Measurements from ENCODE around the gene LY6G6D.

The LY6G6D gene

DNA sequence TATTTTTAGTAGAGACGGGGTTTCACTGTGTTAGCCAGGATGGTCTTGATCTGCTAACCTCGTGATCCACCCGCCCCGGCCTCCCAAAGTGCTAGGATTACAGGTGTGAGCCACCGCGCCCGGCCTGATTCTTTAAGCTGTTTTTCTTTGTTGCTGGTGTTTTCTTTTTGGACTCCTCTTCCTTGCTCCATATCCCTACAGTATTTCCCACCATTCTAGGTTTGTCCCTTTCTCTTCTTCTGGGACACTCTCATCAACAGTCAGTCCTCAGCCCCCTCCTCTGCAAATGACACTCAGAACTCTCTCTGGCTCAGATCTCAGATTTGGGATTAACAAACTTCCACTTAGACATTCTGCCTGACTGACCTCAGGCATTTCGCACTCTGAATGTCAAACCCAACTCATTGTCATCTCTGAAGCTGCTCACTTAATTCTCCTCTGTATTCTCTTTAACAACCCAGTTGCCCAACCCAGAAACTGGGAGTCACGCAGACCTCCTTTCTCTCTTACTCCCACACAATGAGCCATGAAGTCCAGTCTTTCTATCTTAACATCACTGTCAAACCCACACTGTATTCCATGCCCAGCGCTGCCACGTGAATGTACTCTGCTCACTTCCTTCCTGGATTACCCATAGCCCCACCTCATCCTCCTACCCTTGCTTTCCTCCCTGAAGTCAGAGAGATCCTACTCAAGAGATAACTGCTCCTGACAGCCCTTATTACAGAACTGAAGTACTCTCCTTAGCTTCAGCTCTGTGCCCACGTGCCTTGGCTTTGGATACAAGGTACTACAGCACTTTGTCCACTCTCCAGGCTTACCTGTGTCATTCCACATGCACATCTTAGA lies 10.6 kb downstream of the LY6G6D start:
- Histone ChIP-seq H3K9ac (ENCODE audit: low read length in 5 of 5) (no peak overlapping the region), H3K27me3 (ENCODE audit: control insufficient read depth in 5 of 5, insufficient read depth in 4 of 5, low read length in 5 of 5) (no peaks in the 10 kb centered on the region), H3K27ac (ENCODE audit: low read depth, low read length) (no peak overlapping the region), H3K4me3 (ENCODE audit: low read depth in 1 of 5, low read length in 5 of 5) (no peak overlapping the region), H3K36me3 (ENCODE audit: control insufficient read depth in 5 of 5, insufficient read depth in 5 of 5, low read length in 5 of 5) (peaks cover 13 to 39% (median 27%) of the 10 kb centered on the region in 5 donors), H3K4me1 (ENCODE audit: control insufficient read depth in 5 of 5, insufficient read depth in 5 of 5, low read length in 5 of 5) (peaks cover 3 to 44% (median 37%) of the 10 kb centered on the region in 5 donors), H3K9me3 (ENCODE audit: control insufficient read depth in 5 of 5, low read length in 5 of 5) (no peaks in the 10 kb centered on the region)

DNA sequence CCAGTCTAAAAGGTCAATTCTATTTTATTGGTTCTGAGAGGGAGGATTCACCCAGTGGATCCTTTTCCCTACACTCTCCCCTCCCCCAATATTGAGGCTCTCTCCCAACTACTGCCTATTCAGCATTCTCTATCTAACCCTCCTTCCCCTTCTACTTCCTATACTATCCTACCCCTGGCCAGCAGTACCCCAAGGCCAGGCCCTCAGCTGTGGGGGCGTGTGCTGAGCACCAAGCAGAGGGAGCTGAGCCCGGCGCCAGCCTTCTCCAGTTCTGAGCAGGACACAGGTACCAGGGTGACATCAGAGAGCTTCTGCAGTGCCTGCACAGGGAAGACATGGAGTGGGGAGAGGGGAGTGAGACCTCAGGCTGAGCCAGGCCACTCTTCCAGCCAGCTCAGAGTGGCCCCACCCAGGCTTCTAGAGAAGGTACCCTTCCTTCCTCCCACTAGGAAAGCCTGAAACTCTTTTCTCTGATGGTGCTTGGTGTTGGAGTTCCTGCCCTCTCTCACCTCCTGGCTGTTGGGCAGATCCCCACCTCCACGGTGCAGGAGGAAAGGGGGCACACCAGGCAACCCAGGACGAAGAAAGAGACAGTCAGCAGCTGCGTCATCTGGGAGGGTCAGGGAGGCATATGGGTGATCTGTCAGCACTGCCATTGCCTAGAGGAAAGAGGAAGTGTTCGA lies 12.0 kb downstream of the LY6G6D start:
- Histone ChIP-seq H3K9me3 (ENCODE audit: control insufficient read depth in 5 of 5, low read length in 5 of 5) (no peaks in the 10 kb centered on the region), H3K4me1 (ENCODE audit: control insufficient read depth in 5 of 5, insufficient read depth in 5 of 5, low read length in 5 of 5) (peaks cover 6 to 56% (median 45%) of the 10 kb centered on the region in 5 donors), H3K36me3 (ENCODE audit: control insufficient read depth in 5 of 5, insufficient read depth in 5 of 5, low read length in 5 of 5) (peaks cover 18 to 51% (median 41%) of the 10 kb centered on the region in 5 donors), H3K27ac (ENCODE audit: low read depth, low read length) (peak overlapping the region; percentile 97), H3K4me3 (ENCODE audit: low read depth in 1 of 5, low read length in 5 of 5) (peak overlapping the region; percentile 0 to 98 (median 93)), H3K9ac (ENCODE audit: low read length in 5 of 5) (peak overlapping the region in 2 of 5 donors; percentile 32 to 45), H3K27me3 (ENCODE audit: control insufficient read depth in 5 of 5, insufficient read depth in 4 of 5, low read length in 5 of 5) (no peaks in the 10 kb centered on the region)

DNA sequence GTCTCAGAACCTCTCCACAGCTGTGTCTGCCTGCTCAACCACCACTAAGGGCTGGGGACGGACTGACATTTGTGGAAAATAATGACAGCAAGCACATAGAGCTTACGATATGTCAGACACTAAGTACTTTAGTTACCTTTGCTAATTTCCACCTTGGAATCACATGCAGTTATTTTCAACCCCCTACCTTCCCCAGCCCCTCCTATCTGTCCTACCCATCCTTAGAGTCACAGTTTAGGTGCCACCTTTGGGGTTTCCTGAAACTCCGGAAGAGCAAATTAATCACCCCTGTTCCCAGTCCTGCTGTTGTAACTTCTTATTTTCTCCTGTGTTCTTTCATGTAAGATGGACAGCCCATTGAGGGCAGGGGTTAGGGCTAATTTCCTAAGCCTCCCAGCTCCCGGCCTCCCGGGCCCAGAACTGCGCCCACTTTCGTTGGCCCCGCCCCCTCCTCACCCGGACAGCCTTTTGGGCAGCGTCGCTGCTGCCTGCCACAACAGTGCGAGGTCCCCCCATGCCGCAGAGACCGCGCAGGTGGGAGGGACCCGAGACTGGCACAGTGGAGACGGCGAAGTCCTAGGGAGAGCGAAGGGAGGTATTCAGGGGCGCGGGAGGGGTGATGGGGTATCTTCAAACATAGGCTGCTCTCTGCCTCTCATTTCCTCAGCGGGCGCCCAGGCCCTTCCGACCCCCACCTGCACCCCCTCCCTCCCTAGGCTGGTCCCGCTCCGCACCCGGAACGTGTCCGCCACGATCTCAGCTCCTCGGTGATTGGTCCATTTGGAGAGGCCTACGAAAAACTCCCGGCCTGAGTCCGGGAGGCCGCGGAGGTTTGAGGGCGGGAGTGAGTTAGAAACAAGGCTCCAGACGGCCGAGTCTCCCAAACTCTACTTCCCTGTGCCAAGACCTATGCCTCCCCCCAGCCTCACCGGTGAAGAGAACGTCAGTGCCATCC lies 12.8 kb downstream of the LY6G6D start:
- peak overlapping the region; percentile 97 for H3K27ac ChIP-seq (ENCODE audit: low read depth, low read length)
- peak overlapping the region; percentile 77 to 91 (median 86) for H3K9ac ChIP-seq (ENCODE audit: low read length in 5 of 5)
- H3K36me3 ChIP-seq (ENCODE audit: control insufficient read depth in 5 of 5, insufficient read depth in 5 of 5, low read length in 5 of 5): peaks cover 20 to 59% (median 47%) of the 10 kb centered on the region in 5 donors
- peak overlapping the region; percentile 93 to 98 (median 96) for H3K4me3 ChIP-seq (ENCODE audit: low read depth in 1 of 5, low read length in 5 of 5)
- H3K4me1 ChIP-seq (ENCODE audit: control insufficient read depth in 5 of 5, insufficient read depth in 5 of 5, low read length in 5 of 5): peaks cover 6 to 61% (median 46%) of the 10 kb centered on the region in 5 donors
- no peaks in the 10 kb centered on the region for H3K27me3 ChIP-seq (ENCODE audit: control insufficient read depth in 5 of 5, insufficient read depth in 4 of 5, low read length in 5 of 5)
- H3K9me3 ChIP-seq (ENCODE audit: control insufficient read depth in 5 of 5, low read length in 5 of 5): no peaks in the 10 kb centered on the region

DNA sequence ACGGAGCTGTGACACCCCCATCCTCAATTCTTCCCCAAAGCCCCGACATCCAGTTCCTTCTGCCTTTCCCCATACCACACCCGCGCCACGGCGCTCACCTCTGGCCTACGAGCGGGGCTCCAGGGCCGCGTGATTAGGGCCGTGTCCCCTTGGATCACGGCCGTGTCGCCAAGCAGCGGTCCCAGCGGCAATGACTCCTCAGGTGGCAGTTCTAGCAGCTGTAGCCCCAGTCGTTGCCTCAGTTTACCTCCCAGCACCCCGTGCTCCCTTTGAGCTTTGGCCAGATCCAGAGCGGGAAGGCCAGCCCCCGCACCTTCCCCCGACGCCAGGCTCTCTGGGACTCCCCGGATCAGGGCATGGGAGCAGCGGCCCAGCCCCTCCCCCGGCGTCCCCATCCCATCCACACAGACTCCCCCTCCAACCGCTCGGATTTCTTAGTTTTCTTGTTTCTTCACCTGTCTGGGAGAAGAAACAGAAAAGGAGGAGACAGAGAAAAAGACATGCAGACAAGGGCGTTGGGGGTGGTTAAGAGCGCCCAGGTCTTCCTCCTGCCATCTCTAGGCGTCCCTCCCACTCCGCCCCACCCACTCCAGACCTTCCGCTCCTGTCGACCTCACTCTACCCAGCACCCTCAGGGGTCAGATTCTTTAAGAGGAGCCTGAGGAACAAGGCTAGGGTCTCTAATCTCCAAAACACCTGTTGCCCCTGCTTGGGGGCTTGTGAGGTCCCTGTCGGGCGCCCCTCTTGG lies 13.8 kb downstream of the LY6G6D start, which contains the start of gene DDAH2:
Gene DDAH2 (minus strand): TSS at position 533 of the 748 bp plus-strand sequence. CDS start 138 bp downstream, at position 395.
- Histone ChIP-seq H3K27ac (ENCODE audit: low read depth, low read length) (peak within 1 kb of the TSS; percentile 97), H3K9ac (ENCODE audit: low read length in 5 of 5) (peak within 1 kb of the TSS; percentile 77 to 91 (median 86)), H3K9me3 (ENCODE audit: control insufficient read depth in 5 of 5, low read length in 5 of 5) (no peaks in the 10 kb centered on the region), H3K4me3 (ENCODE audit: low read depth in 1 of 5, low read length in 5 of 5) (peak within 1 kb of the TSS; percentile 93 to 98 (median 96)), H3K27me3 (ENCODE audit: control insufficient read depth in 5 of 5, insufficient read depth in 4 of 5, low read length in 5 of 5) (no peaks in the 10 kb centered on the region), H3K36me3 (ENCODE audit: control insufficient read depth in 5 of 5, insufficient read depth in 5 of 5, low read length in 5 of 5) (peaks cover 20 to 68% (median 57%) of the 10 kb centered on the region in 5 donors), H3K4me1 (ENCODE audit: control insufficient read depth in 5 of 5, insufficient read depth in 5 of 5, low read length in 5 of 5) (peaks cover 6 to 69% (median 55%) of the 10 kb centered on the region in 5 donors)

GRCh38 chr6:31729515-31729978 lies 14.4 kb downstream of the LY6G6D start:
- H3K4me1 ChIP-seq (ENCODE audit: control insufficient read depth in 5 of 5, insufficient read depth in 5 of 5, low read length in 5 of 5): peaks cover 11 to 75% (median 61%) of the 10 kb centered on the region in 5 donors
- H3K27ac ChIP-seq (ENCODE audit: low read depth, low read length): peak overlapping the region; percentile 97
- H3K9ac ChIP-seq (ENCODE audit: low read length in 5 of 5): peak overlapping the region; percentile 77 to 91 (median 86)
- peak overlapping the region; percentile 93 to 98 (median 96) for H3K4me3 ChIP-seq (ENCODE audit: low read depth in 1 of 5, low read length in 5 of 5)
- H3K9me3 ChIP-seq (ENCODE audit: control insufficient read depth in 5 of 5, low read length in 5 of 5): no peaks in the 10 kb centered on the region
- peaks cover 20 to 66% (median 60%) of the 10 kb centered on the region in 5 donors for H3K36me3 ChIP-seq (ENCODE audit: control insufficient read depth in 5 of 5, insufficient read depth in 5 of 5, low read length in 5 of 5)
- H3K27me3 ChIP-seq (ENCODE audit: control insufficient read depth in 5 of 5, insufficient read depth in 4 of 5, low read length in 5 of 5): no peaks in the 10 kb centered on the region

DNA sequence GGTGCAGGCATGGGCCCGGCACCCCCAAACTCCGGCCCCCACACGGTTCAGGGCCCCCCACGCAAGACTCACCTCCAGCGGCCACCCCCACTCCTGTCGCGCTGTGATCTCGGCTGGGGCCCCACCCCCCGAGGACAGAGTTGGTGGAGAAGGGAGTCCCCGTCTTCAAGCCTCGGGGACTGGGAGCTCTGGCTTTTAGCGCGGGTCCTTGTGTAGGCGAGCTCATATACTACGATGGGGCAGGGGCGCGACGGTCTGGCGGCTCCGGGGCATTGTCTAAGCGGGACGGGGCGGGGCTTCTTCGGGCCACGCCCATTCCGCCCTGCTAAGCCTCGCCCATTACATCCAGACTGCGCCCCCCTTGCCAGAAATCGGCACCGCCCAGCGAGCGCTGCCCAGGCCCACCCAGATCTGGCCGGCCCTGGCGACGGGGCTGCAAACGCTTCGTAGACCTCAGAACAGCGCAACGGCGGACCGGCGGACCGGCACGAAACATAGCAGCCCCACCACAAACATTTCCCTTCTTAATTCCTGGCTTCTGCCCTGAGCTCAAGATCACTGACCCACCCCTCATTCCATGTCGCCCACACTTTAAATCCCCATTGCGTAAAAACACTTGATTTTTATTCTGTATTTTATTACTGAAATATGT lies 15.0 kb downstream of the LY6G6D start:
- H3K9me3 ChIP-seq (ENCODE audit: control insufficient read depth in 5 of 5, low read length in 5 of 5): no peaks in the 10 kb centered on the region
- H3K27ac ChIP-seq (ENCODE audit: low read depth, low read length): peak overlapping the region; percentile 97
- peak overlapping the region in 4 of 5 donors; percentile 81 to 91 (median 88) for H3K9ac ChIP-seq (ENCODE audit: low read length in 5 of 5)
- peak overlapping the region; percentile 93 to 98 (median 96) for H3K4me3 ChIP-seq (ENCODE audit: low read depth in 1 of 5, low read length in 5 of 5)
- H3K27me3 ChIP-seq (ENCODE audit: control insufficient read depth in 5 of 5, insufficient read depth in 4 of 5, low read length in 5 of 5): no peaks in the 10 kb centered on the region
- peaks cover 11 to 81% (median 67%) of the 10 kb centered on the region in 5 donors for H3K4me1 ChIP-seq (ENCODE audit: control insufficient read depth in 5 of 5, insufficient read depth in 5 of 5, low read length in 5 of 5)
- peaks cover 20 to 65% (median 58%) of the 10 kb centered on the region in 5 donors for H3K36me3 ChIP-seq (ENCODE audit: control insufficient read depth in 5 of 5, insufficient read depth in 5 of 5, low read length in 5 of 5)

DNA sequence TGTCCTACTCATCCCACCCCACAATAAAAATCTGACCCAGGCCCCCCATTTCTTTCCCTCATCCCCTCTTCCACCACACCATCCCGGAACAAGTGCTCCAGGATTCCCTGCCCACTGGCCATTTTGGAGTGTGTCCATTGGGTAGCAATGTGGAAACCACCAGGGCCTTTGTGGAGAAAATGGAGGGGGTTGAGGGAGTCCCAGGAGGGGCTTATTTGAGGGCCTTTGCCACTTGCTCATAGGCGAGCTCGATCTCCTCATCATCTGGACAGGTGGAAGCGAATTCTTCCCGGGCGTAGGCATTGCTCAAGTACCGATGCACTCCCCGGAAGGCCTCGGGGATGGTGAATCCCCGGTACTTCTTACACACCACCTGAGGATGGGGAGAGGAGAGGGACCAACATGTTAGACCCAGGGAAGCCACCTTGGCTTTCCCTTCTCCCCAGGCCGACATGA lies 15.5 kb downstream of the LY6G6D start:
- Histone ChIP-seq H3K9me3 (ENCODE audit: control insufficient read depth in 5 of 5, low read length in 5 of 5) (no peaks in the 10 kb centered on the region), H3K9ac (ENCODE audit: low read length in 5 of 5) (peak overlapping the region in 2 of 5 donors; percentile 90 to 91), H3K4me3 (ENCODE audit: low read depth in 1 of 5, low read length in 5 of 5) (peak overlapping the region in 4 of 5 donors; percentile 36 to 98 (median 94)), H3K27ac (ENCODE audit: low read depth, low read length) (peak overlapping the region; percentile 97), H3K36me3 (ENCODE audit: control insufficient read depth in 5 of 5, insufficient read depth in 5 of 5, low read length in 5 of 5) (peaks cover 19 to 62% (median 56%) of the 10 kb centered on the region in 5 donors), H3K27me3 (ENCODE audit: control insufficient read depth in 5 of 5, insufficient read depth in 4 of 5, low read length in 5 of 5) (no peaks in the 10 kb centered on the region), H3K4me1 (ENCODE audit: control insufficient read depth in 5 of 5, insufficient read depth in 5 of 5, low read length in 5 of 5) (peaks cover 11 to 86% (median 72%) of the 10 kb centered on the region in 5 donors)

DNA sequence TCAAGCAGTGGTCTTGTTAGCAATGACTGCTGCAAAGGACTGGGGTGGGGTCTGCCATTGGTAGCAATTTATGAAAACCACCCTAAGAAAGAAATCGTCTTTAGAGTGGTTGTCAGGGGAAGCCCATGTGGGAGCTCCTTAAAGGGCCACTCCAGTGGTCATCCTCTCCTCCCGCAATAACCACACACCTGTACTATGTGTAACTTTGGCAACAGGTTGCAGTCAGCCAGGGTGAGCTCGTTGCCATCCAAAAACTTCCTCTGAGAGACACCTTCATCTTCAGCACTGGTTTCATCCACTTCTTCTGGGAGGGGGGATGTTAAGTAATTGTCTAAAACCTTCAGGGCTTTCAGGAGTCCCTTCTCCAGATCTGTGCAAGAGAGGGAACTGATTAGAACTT lies 16.9 kb downstream of the LY6G6D start:
- Histone ChIP-seq H3K9ac (ENCODE audit: low read length in 5 of 5) (no peak overlapping the region), H3K36me3 (ENCODE audit: control insufficient read depth in 5 of 5, insufficient read depth in 5 of 5, low read length in 5 of 5) (peaks cover 7 to 48% (median 42%) of the 10 kb centered on the region in 5 donors), H3K4me3 (ENCODE audit: low read depth in 1 of 5, low read length in 5 of 5) (no peak overlapping the region), H3K27ac (ENCODE audit: low read depth, low read length) (peak overlapping the region; percentile 97), H3K9me3 (ENCODE audit: control insufficient read depth in 5 of 5, low read length in 5 of 5) (no peaks in the 10 kb centered on the region), H3K4me1 (ENCODE audit: control insufficient read depth in 5 of 5, insufficient read depth in 5 of 5, low read length in 5 of 5) (peaks cover 11 to 80% (median 67%) of the 10 kb centered on the region in 5 donors), H3K27me3 (ENCODE audit: control insufficient read depth in 5 of 5, insufficient read depth in 4 of 5, low read length in 5 of 5) (no peaks in the 10 kb centered on the region)
